GM21723 (cell line): ENCODE data around the gene HS3ST1.

ENCODE experiments used
- ATAC-seq: cut with Tn5 transposase; IDR thresholded peaks from one replicate; pipeline ENCODE4 v1.9.1; 2021; ENCODE audit warnings: mild to moderate bottlenecking, moderate library complexity; ENCODE audit not compliant: unreplicated experiment

The HS3ST1 gene

GRCh38 chr4:11428231-11428898 is at the start of gene HS3ST1:
Gene HS3ST1 (minus strand): TSS chr4:11428894. CDS start chr4:11400005, 28,889 bp downstream.
- ATAC-seq = peak; percentile 48

GRCh38 chr4:11475871-11476270 is 47.2 kb upstream of the HS3ST1 start:
- no peak for ATAC-seq

GRCh38 chr4:11474146-11474545 is 45.5 kb upstream of the HS3ST1 start:
- no peak for ATAC-seq

GRCh38 chr4:11472535-11472934 is 43.8 kb upstream of the HS3ST1 start:
- ATAC-seq = no peak

GRCh38 chr4:11471618-11472017 is 42.9 kb upstream of the HS3ST1 start:
- peak; percentile 75 for ATAC-seq

- ATAC-seq = no peak
Measured at GRCh38 chr4:11471046-11471441, 42.4 kb upstream of the HS3ST1 start.

- peak; percentile 62 for ATAC-seq
Measured at GRCh38 chr4:11470438-11471045, 41.8 kb upstream of the HS3ST1 start.

GRCh38 chr4:11469650-11470437 is 41.1 kb upstream of the HS3ST1 start:
- ATAC-seq = peak; percentile 73

- ATAC-seq = no peak
Measured at GRCh38 chr4:11468901-11469300, 40.2 kb upstream of the HS3ST1 start.

GRCh38 chr4:11467931-11468330 is 39.2 kb upstream of the HS3ST1 start:
- no peak for ATAC-seq

- ATAC-seq = no peak
Measured at GRCh38 chr4:11463707-11464106, 35.0 kb upstream of the HS3ST1 start.

GRCh38 chr4:11456401-11456800 is 27.7 kb upstream of the HS3ST1 start:
- no peak for ATAC-seq

GRCh38 chr4:11455201-11455835 is 26.6 kb upstream of the HS3ST1 start:
- no peak for ATAC-seq

- no peak for ATAC-seq
Measured at GRCh38 chr4:11451716-11452115, 23.0 kb upstream of the HS3ST1 start.

GRCh38 chr4:11446155-11446811 is 17.6 kb upstream of the HS3ST1 start:
- ATAC-seq = no peak

GRCh38 chr4:11441194-11441556 is 12.5 kb upstream of the HS3ST1 start:
- ATAC-seq = no peak

GRCh38 chr4:11440481-11441193 is 11.9 kb upstream of the HS3ST1 start:
- no peak for ATAC-seq

- no peak for ATAC-seq
Measured at GRCh38 chr4:11439836-11440235, 11.1 kb upstream of the HS3ST1 start.

GRCh38 chr4:11438647-11439046 is 10.0 kb upstream of the HS3ST1 start:
- no peak for ATAC-seq

- ATAC-seq = peak; percentile 70
Measured at GRCh38 chr4:11436673-11437072, 8.0 kb upstream of the HS3ST1 start.
